ENCODE measurements around the gene LTBP4.

Gene LTBP4

GRCh38 chr19:40671404-40671803, 70.2 kb downstream of the LTBP4 start:
- no peak for DNase-seq

- DNase-seq: no peak
These were observed 70.9 kb downstream of the LTBP4 start for GRCh38 chr19:40672038-40672437.

GRCh38 chr19:40672573-40673299, 71.6 kb downstream of the LTBP4 start:
- DNase-seq: no peak

- no peak for DNase-seq
These were observed 72.2 kb downstream of the LTBP4 start for GRCh38 chr19:40673397-40673796.

GRCh38 chr19:40674291-40674690, 73.1 kb downstream of the LTBP4 start:
- no peak for DNase-seq

GRCh38 chr19:40677156-40677555, 76.0 kb downstream of the LTBP4 start:
- DNase-seq: no peak
